Tibial nerve (tissue), 4 donors: ENCODE data around the gene ZC3H12C. TPM values are rescaled to one million over a fixed set of nuclear protein-coding genes. Genes with fewer than 3 reads are reported as not detected.
A peak's percentile ranks its signal among the peaks of the same experiment; 100 is the strongest.

Experiments
- DNase-seq, 2 donors: peaks; one replicate each; pipeline ENCODE4 v3.0.0-alpha.2; 2019; ENCODE audit warnings: low spot score in 2 of 2
- H3K27ac ChIP-seq, 4 donors: fragments of 200-600 bp; sonication (generic) in 3 of 4; one replicate each; pipeline ENCODE4 v1.5.1; 2017 to 2019; ENCODE audit warnings: mild to moderate bottlenecking in 1 of 4
- H3K27me3 ChIP-seq, 2 donors: fragments of 200-600 bp; sonication (generic) in 1 of 2; one replicate each; pipeline versions ENCODE4 v1.5.1 to v1.6.0; 2017 to 2019
- H3K36me3 ChIP-seq, 3 donors: fragments of 200-600 bp; sonication (generic); one replicate each; pipeline ENCODE4 v1.5.1; 2018 to 2019
- H3K4me1 ChIP-seq, 4 donors: fragments of 200-600 bp; sonication (generic) in 3 of 4; one replicate each; pipeline ENCODE4 v1.5.1; 2017 to 2019
- H3K4me3 ChIP-seq, 4 donors: fragments of 200-600 bp; sonication (generic) in 3 of 4; one replicate each; pipeline ENCODE4 v1.5.1; 2017 to 2019; ENCODE audit warnings: mild to moderate bottlenecking in 1 of 4, moderate library complexity in 1 of 4
- H3K9me3 ChIP-seq, 4 donors: fragments of 200-600 bp; sonication (generic) in 3 of 4; one replicate each; pipeline ENCODE4 v1.5.1; 2017 to 2019
- CTCF ChIP-seq, 5 experiments: fragments of 200-600 bp in 3 of 5; fragments of 450-650 bp in 2 of 5; sonication (generic) in 3 of 5; IDR thresholded peaks; one replicate each; pipeline ENCODE4 v1.5.1; 2016 to 2019; ENCODE audit warnings: antibody characterized with exemption in 5 of 5, mild to moderate bottlenecking in 3 of 5, moderate library complexity in 2 of 5
- EP300 ChIP-seq, 2 donors: sonication (generic); formaldehyde crosslinking; IDR thresholded peaks; one replicate each; pipeline ENCODE4 v1.6.1; 2017; ENCODE audit warnings: antibody characterized with exemption in 2 of 2, mild to moderate bottlenecking in 1 of 2
- POLR2A ChIP-seq, 2 donors: fragments of 450-650 bp; IDR thresholded peaks; one replicate each; pipeline ENCODE4 v1.6.1; 2017; ENCODE audit warnings: antibody characterized with exemption in 2 of 2, mild to moderate bottlenecking in 2 of 2, moderate library complexity in 2 of 2
- whole genome bisulfite sequencing, 2 donors: methylation state at CpG; one replicate each; pipeline ENCODE4 v1.1.5; 2018; 5-methylcytosine and 5-hydroxymethylcytosine counted together
- total RNA-seq, 4 donors: library from RNA; depleted of rRNA; stranded (reverse); fragments of >200 nt; gene quantifications; one replicate each; pipeline ENCODE4 v1.1.0, GENCODE V29; 2016

Gene ZC3H12C
- total RNA-seq, 4 donors from 2014 or later: 15.9 to 26.0 (median 19.4) TPM

GRCh38 chr11:110093407-110094297 lies 460 bp downstream of the ZC3H12C start:
- 1 to 2% methylated on average over 25 to 58 of the region's 80 CpGs for WGBS, 2 donors
- peak; percentile 39 to 41 for DNase-seq

GRCh38 chr11:110094298-110095285 lies 1.4 kb downstream of the ZC3H12C start:
- Histone ChIP-seq H3K36me3 (no peaks in the 10 kb centered on the region), H3K4me3 (peak overlapping the region; percentile 60 to 83 (median 72)), H3K27me3 (no peaks in the 10 kb centered on the region), H3K9me3 (no peaks in the 10 kb centered on the region), H3K4me1 (peaks cover 0 to 54% (median 12%) of the 10 kb centered on the region in 4 donors), H3K27ac (peak overlapping the region; percentile 95 to 99 (median 98))
- 18 to 19% methylated on average over 9 of the region's 9 CpGs for WGBS, 2 donors
- TF ChIP-seq CTCF (IDR thresholded peaks at IDR 0.05) (no peak), POLR2A (IDR thresholded peaks at IDR 0.05) (no peak), EP300 (IDR thresholded peaks at IDR 0.05) (no peak)
- no peak for DNase-seq

More at GRCh38 chr11:110093407-110094297, 460 bp downstream of the ZC3H12C start:
- peak overlapping the region; percentile 60 to 83 (median 72) for H3K4me3 ChIP-seq
- H3K9me3 ChIP-seq: no peaks in the 10 kb centered on the region
- H3K27ac ChIP-seq: peak overlapping the region; percentile 95 to 99 (median 98)
- no peaks in the 10 kb centered on the region for H3K36me3 ChIP-seq
- TF ChIP-seq EP300 (IDR thresholded peaks at IDR 0.05) (peak in 1 of 2 donors; percentile 79), CTCF (IDR thresholded peaks at IDR 0.05) (no peak), POLR2A (IDR thresholded peaks at IDR 0.05) (peak in 1 of 2 donors; percentile 34)
- peaks cover 0 to 46% (median 10%) of the 10 kb centered on the region in 4 donors for H3K4me1 ChIP-seq
- H3K27me3 ChIP-seq: no peaks in the 10 kb centered on the region

GRCh38 chr11:110095554-110095953 lies 2.4 kb downstream of the ZC3H12C start:
- no peak overlapping the region for H3K4me3 ChIP-seq
- peaks cover 0 to 59% (median 16%) of the 10 kb centered on the region in 4 donors for H3K4me1 ChIP-seq
- no peak for TF ChIP-seq CTCF (IDR thresholded peaks at IDR 0.05)
- no peak for TF ChIP-seq EP300 (IDR thresholded peaks at IDR 0.05)
- TF ChIP-seq POLR2A (IDR thresholded peaks at IDR 0.05): no peak
- H3K36me3 ChIP-seq: no peaks in the 10 kb centered on the region
- DNase-seq: no peak
- H3K27ac ChIP-seq: peak overlapping the region in 3 of 4 donors; percentile 3 to 99 (median 99)
- no peaks in the 10 kb centered on the region for H3K27me3 ChIP-seq
- no peaks in the 10 kb centered on the region for H3K9me3 ChIP-seq
- WGBS, 2 donors: 56% methylated on average over 5 of the region's 5 CpGs

- DNase-seq: no peak
- TF ChIP-seq EP300 (IDR thresholded peaks at IDR 0.05): no peak
- TF ChIP-seq CTCF (IDR thresholded peaks at IDR 0.05): no peak
- no peak for TF ChIP-seq POLR2A (IDR thresholded peaks at IDR 0.05)
- Histone ChIP-seq H3K4me3 (no peak overlapping the region), H3K36me3 (peaks cover 0 to under 1% (median 0%) of the 10 kb centered on the region in 3 donors), H3K27me3 (no peaks in the 10 kb centered on the region), H3K4me1 (peaks cover 0 to 66% (median 15%) of the 10 kb centered on the region in 4 donors), H3K9me3 (no peaks in the 10 kb centered on the region), H3K27ac (peak overlapping the region in 2 of 4 donors; percentile 99)
- 61 to 65% methylated on average over 5 of the region's 5 CpGs for WGBS, 2 donors
Measured at GRCh38 chr11:110096496-110096895, 3.3 kb downstream of the ZC3H12C start.
